GM12875 (cell line): ENCODE results near the gene EVI2A.

Source experiments
- H3K4me3 ChIP-seq: one replicate; pipeline ENCODE4 v1.5.1; 2011; ENCODE audit warnings: low read depth, low read length, control low read depth
- TF ChIP-seq, protein P1 (sequence below): IDR thresholded peaks from 2 replicates; pipeline ENCODE4 v1.5.1; 2011; ENCODE audit warnings: low read depth, mild to moderate bottlenecking, control low read depth, inconsistent platforms, low read length, moderate library complexity, borderline replicate concordance; ENCODE audit not compliant: insufficient read depth

EVI2A gene

DNA sequence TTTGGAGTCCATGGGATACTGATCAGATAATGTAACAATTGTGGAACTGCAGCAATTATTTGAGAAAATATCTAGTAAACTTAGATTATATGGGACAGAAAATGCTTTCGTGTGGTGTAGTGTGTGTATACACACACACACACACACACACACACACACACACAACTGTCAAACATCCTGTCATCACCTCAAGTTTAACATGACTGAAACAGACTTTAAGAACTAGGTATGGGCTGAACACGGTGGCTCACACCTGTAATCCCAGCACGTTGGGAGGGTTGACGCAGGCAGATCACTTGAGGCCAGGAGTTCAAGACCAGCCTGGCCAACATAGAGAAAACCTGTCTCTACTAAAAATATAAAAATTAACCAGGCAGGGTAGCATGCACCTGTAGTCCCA, 544 bp upstream of the EVI2A start:
- TF ChIP-seq, protein P1, sequence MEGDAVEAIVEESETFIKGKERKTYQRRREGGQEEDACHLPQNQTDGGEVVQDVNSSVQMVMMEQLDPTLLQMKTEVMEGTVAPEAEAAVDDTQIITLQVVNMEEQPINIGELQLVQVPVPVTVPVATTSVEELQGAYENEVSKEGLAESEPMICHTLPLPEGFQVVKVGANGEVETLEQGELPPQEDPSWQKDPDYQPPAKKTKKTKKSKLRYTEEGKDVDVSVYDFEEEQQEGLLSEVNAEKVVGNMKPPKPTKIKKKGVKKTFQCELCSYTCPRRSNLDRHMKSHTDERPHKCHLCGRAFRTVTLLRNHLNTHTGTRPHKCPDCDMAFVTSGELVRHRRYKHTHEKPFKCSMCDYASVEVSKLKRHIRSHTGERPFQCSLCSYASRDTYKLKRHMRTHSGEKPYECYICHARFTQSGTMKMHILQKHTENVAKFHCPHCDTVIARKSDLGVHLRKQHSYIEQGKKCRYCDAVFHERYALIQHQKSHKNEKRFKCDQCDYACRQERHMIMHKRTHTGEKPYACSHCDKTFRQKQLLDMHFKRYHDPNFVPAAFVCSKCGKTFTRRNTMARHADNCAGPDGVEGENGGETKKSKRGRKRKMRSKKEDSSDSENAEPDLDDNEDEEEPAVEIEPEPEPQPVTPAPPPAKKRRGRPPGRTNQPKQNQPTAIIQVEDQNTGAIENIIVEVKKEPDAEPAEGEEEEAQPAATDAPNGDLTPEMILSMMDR: no peak
- no peak overlapping the region for H3K4me3 ChIP-seq

DNA sequence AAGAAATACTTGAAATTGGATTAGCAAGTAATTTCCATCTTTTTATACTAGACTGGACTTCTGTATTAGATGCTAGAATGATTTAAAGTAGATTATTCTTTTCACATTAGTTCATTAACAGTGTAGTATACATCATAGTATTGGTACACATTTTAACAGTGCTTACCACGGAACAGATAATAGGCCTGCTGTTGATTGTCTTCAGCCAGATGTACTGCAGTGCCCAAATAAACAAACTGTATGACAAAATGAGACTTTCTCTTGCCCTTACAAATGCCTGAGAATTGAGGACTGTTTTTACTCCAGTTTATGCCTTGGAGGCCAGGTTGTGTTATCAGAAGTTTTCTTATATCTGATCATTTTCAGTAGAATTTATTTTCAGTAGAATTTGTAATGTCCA, 631 bp downstream of the EVI2A start:
- peak overlapping the region; percentile 48 for H3K4me3 ChIP-seq
- TF ChIP-seq, protein P1: no peak

DNA sequence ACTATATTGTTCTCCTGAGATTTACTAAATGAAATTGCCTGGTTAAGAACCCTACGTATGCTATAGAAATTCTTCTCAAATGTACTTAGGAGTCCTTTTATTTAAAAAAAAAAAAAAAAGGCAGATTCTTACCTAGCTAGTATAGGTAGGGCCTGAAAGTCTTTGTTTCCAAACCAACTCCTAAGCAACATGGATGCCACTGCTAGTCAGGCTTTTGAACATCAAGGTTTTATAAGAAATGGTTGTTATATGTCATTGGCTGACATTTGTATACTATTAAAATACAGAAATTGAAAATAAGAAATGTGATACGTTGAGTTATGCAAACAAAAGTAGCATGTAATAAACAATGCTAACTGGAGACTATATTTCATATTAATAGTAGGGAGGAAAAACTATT, 1.2 kb downstream of the EVI2A start:
- H3K4me3 ChIP-seq: peak overlapping the region; percentile 23
- TF ChIP-seq, protein P1: no peak

DNA sequence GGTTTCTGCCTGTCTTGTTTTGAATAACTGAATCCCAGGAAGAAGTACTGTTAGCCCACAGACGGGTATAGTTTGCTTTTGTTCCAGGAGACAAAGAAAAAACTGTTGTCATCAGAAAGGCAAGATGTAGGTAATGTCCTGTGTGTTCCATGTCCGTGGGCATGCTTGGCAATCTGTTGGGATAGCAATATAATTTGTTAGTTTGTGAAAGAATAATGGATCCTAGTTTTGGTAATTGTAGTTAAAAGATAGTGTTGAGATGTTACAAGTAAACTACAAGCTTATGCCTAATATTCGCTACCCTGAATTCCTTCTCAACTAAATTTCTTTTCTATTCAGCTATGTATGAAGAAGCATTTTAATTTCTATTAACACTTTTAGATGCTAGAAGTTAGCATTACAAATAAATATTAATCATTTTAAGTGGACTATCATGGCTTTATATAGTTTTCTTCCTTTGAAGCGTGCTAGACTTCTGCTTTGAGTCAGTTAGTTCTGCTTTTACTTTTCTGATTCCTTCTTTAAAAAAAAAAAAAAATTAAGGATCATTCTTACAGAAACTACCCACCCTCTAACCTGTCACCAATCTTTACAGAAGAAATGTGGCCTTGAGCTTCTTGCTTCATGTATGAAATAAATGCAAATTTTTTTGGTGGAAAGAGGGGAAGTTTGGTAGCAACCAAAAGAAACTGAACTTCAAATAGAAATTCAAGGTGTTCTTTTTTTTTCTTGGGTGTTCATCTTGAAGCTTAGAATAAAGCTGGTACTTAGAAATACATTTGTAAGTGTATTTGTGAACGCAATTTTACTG, 2.4 kb downstream of the EVI2A start:
- TF ChIP-seq, protein P1: no peak
- H3K4me3 ChIP-seq: peak overlapping the region; percentile 23

DNA sequence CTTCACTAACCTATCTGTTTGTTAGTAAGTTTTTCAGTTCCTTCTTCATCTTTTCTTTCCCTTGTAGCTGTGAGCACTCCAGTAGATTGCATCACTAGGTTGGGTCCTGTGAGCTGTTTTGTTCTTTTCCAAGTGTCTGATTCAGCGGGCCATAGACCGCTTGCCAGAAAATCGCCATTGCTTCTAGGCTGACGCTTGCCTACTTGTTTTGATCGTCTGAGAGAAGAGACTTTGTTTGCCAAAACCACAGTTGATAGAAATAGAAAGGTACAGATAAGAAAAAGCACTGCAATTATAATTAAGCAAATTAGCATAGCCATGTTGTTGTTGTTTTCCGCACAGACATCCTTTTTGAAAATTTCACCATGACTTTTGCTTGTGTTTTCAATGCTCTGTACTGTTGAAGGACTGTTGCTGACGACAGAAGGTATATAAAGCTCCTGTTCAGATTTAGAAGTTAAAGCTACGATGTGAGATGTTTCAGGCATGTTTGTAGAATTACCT, 3.1 kb downstream of the EVI2A start:
- peak overlapping the region; percentile 23 for H3K4me3 ChIP-seq
- TF ChIP-seq, protein P1: no peak

DNA sequence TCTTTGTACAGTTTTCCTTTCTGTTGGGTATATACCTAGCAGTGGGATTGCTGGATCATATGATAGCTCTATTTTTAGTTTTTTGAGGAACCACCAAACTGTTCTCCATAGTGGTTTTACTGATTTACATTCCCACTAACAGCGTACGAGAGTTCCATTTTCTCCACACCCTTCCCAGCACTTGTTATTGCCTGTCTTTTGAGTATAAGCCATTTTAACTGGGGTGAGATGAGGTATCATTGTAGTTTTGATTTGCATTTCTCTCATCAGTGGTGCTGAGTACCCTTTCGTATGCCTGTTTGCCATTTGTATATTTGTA, 6.7 kb downstream of the EVI2A start:
- no peak overlapping the region for H3K4me3 ChIP-seq

More for the DNA sequence above, 6.7 kb downstream of the EVI2A start:
- TF ChIP-seq, protein P1: no peak
